ENCODE measurements around the gene ADK.
"Not testable (repeated sequence)": the region's sequence is repeated elsewhere in the genome, so short reads cannot be mapped to it uniquely, and the experiment has no call there.

The ADK gene

DNA sequence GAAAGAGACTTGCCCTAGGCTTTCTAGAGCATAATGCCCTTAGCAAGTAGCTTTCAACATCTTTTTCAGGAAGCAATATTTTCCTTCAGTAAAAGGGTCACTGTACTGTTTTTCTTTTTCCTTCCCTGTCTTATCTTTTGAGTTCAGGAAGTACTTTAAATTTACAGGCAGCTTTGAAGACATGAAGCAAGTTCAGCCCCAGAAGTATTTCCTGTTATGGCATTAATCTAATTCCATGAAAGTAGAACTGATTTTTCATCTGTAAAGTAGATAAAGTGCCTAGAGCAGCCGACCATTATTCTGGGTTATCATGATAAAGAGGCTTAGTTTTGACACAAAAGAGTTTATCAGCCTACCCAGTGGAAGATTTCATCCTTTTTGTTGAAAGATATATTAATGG lies 288.2 kb downstream of the ADK start:
- Histone ChIP-seq H3K9me3 (ENCODE audit: control insufficient read depth in 2 of 2, low read length in 2 of 2) (no peaks in the 10 kb centered on the region), H3K36me3 (ENCODE audit: control insufficient read depth in 2 of 2, insufficient read depth in 2 of 2, low read length in 2 of 2) (no peaks in the 10 kb centered on the region), H3K27ac (ENCODE audit: low read depth in 2 of 2, low read length in 2 of 2) (no peak overlapping the region), H3K4me3 (ENCODE audit: low read length in 2 of 2) (no peak overlapping the region), H3K9ac (ENCODE audit: low read depth in 1 of 2, low read length in 2 of 2) (no peak overlapping the region), H3K27me3 (ENCODE audit: control insufficient read depth in 2 of 2, insufficient read depth in 2 of 2, low read length in 2 of 2) (no peaks in the 10 kb centered on the region), H3K4me1 (ENCODE audit: control insufficient read depth in 2 of 2, insufficient read depth in 2 of 2, low read length in 2 of 2) (no peaks in the 10 kb centered on the region)

DNA sequence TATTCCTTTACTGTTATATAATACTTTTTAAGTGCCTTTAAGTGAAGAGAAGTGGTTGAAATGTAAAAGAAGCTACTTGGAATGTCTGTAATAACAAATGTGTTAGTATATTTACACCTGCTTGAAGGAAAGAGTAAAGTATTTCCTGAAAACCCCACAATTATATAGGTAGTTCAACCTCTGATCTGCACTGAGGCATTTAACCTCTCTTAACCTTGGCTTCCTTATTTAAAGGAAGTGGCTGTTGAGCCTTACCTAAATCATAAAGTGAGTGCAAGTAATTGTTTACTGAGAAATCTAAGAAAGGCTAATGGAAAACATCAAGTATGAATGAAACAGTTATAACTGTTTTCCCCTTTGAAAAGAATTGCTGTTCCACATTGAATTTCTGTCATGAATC lies 294.5 kb downstream of the ADK start:
- Histone ChIP-seq H3K4me3 (ENCODE audit: low read length in 2 of 2) (no peak overlapping the region), H3K27ac (ENCODE audit: low read depth in 2 of 2, low read length in 2 of 2) (no peak overlapping the region), H3K9ac (ENCODE audit: low read depth in 1 of 2, low read length in 2 of 2) (no peak overlapping the region), H3K36me3 (ENCODE audit: control insufficient read depth in 2 of 2, insufficient read depth in 2 of 2, low read length in 2 of 2) (no peaks in the 10 kb centered on the region), H3K4me1 (ENCODE audit: control insufficient read depth in 2 of 2, insufficient read depth in 2 of 2, low read length in 2 of 2) (no peaks in the 10 kb centered on the region), H3K9me3 (ENCODE audit: control insufficient read depth in 2 of 2, low read length in 2 of 2) (no peaks in the 10 kb centered on the region), H3K27me3 (ENCODE audit: control insufficient read depth in 2 of 2, insufficient read depth in 2 of 2, low read length in 2 of 2) (no peaks in the 10 kb centered on the region)

DNA sequence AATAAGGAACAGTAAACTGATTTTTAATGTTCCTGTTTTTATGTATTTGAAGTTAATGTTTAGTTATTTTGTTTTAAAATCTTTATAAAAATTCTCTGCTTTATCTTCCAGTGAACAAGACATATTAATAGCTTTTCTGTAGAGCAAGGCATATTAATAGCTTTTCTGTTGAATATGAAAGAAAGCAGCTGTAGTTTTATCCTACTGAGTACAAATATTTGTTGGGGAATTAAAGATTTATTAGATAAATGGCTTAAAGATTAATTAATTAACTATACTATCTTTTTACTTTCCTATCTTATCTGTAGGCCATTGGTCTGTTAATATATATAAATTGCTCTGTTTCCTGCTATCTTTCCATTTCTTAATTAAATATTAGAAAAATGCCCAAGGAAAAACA lies 299.6 kb downstream of the ADK start:
- Histone ChIP-seq H3K27me3 (ENCODE audit: control insufficient read depth in 2 of 2, insufficient read depth in 2 of 2, low read length in 2 of 2) (no peaks in the 10 kb centered on the region), H3K27ac (ENCODE audit: low read depth in 2 of 2, low read length in 2 of 2) (no peak overlapping the region), H3K4me3 (ENCODE audit: low read length in 2 of 2) (no peak overlapping the region), H3K4me1 (ENCODE audit: control insufficient read depth in 2 of 2, insufficient read depth in 2 of 2, low read length in 2 of 2) (no peaks in the 10 kb centered on the region), H3K36me3 (ENCODE audit: control insufficient read depth in 2 of 2, insufficient read depth in 2 of 2, low read length in 2 of 2) (no peaks in the 10 kb centered on the region), H3K9me3 (ENCODE audit: control insufficient read depth in 2 of 2, low read length in 2 of 2) (no peaks in the 10 kb centered on the region), H3K9ac (ENCODE audit: low read depth in 1 of 2, low read length in 2 of 2) (no peak overlapping the region)

DNA sequence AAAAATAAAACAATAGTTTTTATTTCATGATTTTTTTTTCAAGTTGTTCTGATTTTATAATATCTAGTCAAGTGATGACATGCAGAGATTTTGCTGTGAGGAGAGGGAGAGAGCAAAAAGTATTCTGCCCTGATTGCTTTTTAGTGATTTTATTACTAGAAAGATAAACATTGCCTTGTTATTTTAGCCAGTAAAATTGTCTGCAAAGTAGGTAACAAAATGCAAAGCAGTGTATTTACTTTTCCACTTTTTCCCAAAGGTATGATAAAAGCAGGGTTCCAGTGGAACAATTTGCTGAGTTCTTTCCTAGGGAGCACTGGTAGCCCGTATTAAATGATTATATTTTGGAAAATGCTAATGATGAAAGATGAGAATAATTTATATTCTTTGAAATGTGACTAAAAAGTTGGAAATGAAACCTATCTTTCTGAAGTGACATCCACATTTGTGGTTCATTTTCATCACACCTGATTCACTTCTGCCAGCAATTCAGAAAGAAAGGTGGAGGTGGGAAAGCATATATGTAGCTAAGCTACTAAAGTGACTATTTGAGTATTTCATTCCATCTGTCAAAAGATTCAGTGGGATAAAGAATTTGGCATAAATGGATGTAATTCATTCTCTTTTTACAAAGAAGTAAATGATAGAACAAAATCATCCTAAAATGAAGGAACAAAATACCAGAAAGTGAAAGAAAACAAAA lies 300.3 kb downstream of the ADK start:
- Histone ChIP-seq H3K4me1 (ENCODE audit: control insufficient read depth in 2 of 2, insufficient read depth in 2 of 2, low read length in 2 of 2) (no peaks in the 10 kb centered on the region), H3K36me3 (ENCODE audit: control insufficient read depth in 2 of 2, insufficient read depth in 2 of 2, low read length in 2 of 2) (no peaks in the 10 kb centered on the region), H3K4me3 (ENCODE audit: low read length in 2 of 2) (no peak overlapping the region), H3K9ac (ENCODE audit: low read depth in 1 of 2, low read length in 2 of 2) (no peak overlapping the region), H3K9me3 (ENCODE audit: control insufficient read depth in 2 of 2, low read length in 2 of 2) (no peaks in the 10 kb centered on the region), H3K27ac (ENCODE audit: low read depth in 2 of 2, low read length in 2 of 2) (no peak overlapping the region), H3K27me3 (ENCODE audit: control insufficient read depth in 2 of 2, insufficient read depth in 2 of 2, low read length in 2 of 2) (no peaks in the 10 kb centered on the region)

DNA sequence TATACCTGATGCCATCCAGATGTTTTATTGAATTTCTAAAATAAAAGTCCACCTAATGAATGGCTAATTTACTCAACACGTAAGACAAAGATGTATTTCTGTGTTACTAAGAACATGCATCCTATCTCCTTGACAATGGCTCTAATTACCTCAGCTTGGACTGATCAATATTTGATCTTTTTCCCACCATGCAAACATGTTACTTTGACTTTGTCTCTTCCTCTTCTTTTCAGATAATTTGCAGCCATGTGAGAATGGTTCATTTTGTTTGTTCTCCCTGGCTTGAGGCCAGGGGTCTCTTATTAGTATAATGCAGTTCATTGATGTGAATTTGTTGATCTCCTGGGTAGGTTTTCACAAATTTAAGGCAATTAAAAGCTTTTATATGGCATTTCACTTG lies 302.1 kb downstream of the ADK start:
- no peak overlapping the region for H3K27ac ChIP-seq (ENCODE audit: low read depth in 2 of 2, low read length in 2 of 2)
- H3K4me3 ChIP-seq (ENCODE audit: low read length in 2 of 2): no peak overlapping the region
- no peaks in the 10 kb centered on the region for H3K4me1 ChIP-seq (ENCODE audit: control insufficient read depth in 2 of 2, insufficient read depth in 2 of 2, low read length in 2 of 2)
- no peaks in the 10 kb centered on the region for H3K9me3 ChIP-seq (ENCODE audit: control insufficient read depth in 2 of 2, low read length in 2 of 2)
- no peaks in the 10 kb centered on the region for H3K27me3 ChIP-seq (ENCODE audit: control insufficient read depth in 2 of 2, insufficient read depth in 2 of 2, low read length in 2 of 2)
- no peak overlapping the region for H3K9ac ChIP-seq (ENCODE audit: low read depth in 1 of 2, low read length in 2 of 2)
- H3K36me3 ChIP-seq (ENCODE audit: control insufficient read depth in 2 of 2, insufficient read depth in 2 of 2, low read length in 2 of 2): no peaks in the 10 kb centered on the region

DNA sequence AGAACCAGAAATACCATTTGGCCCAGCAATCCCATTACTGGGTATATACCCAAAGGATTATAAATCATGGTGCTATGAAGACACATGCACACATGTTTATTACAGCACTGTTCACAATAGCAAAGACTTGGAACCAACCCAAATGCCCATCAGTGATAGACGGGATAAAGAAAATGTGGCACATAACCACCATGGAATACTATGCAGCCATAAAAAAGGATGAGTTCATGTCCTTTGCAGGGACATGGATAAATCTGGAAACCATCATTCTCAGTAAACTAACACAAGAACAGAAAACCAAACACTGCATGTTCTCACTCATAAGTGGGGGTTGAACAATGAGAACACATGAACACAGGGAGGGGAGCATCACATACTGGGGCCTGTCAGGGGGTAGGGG lies 306.5 kb downstream of the ADK start:
- not testable (repeated sequence) for H3K4me3 ChIP-seq (ENCODE audit: low read length in 2 of 2); H3K27ac ChIP-seq (ENCODE audit: low read depth in 2 of 2, low read length in 2 of 2); H3K9ac ChIP-seq (ENCODE audit: low read depth in 1 of 2, low read length in 2 of 2); H3K27me3 ChIP-seq (ENCODE audit: control insufficient read depth in 2 of 2, insufficient read depth in 2 of 2, low read length in 2 of 2); H3K36me3 ChIP-seq (ENCODE audit: control insufficient read depth in 2 of 2, insufficient read depth in 2 of 2, low read length in 2 of 2); H3K9me3 ChIP-seq (ENCODE audit: control insufficient read depth in 2 of 2, low read length in 2 of 2); H3K4me1 ChIP-seq (ENCODE audit: control insufficient read depth in 2 of 2, insufficient read depth in 2 of 2, low read length in 2 of 2)

DNA sequence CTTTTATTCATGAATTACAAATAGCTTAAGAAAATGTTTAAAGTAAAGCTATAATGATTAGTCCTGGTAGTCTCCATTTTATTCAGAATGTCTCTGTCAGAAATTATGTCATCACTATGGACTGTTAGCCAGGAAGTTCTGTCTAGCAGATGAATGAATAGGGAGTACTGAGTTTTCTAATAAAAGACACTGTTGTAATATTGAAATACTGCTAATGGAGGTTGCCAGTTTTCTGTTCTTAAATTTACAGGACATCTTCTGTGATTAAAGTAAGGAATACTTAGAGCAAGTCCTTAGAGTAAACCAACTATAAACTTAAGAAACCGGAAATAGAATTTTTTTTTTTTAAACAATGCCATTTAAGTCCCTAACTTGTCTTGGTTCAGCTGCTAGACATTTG lies 309.8 kb downstream of the ADK start:
- Histone ChIP-seq H3K9ac (ENCODE audit: low read depth in 1 of 2, low read length in 2 of 2) (no peak overlapping the region), H3K36me3 (ENCODE audit: control insufficient read depth in 2 of 2, insufficient read depth in 2 of 2, low read length in 2 of 2) (no peaks in the 10 kb centered on the region), H3K4me1 (ENCODE audit: control insufficient read depth in 2 of 2, insufficient read depth in 2 of 2, low read length in 2 of 2) (no peaks in the 10 kb centered on the region), H3K27me3 (ENCODE audit: control insufficient read depth in 2 of 2, insufficient read depth in 2 of 2, low read length in 2 of 2) (no peaks in the 10 kb centered on the region), H3K27ac (ENCODE audit: low read depth in 2 of 2, low read length in 2 of 2) (no peak overlapping the region), H3K9me3 (ENCODE audit: control insufficient read depth in 2 of 2, low read length in 2 of 2) (no peaks in the 10 kb centered on the region), H3K4me3 (ENCODE audit: low read length in 2 of 2) (no peak overlapping the region)

DNA sequence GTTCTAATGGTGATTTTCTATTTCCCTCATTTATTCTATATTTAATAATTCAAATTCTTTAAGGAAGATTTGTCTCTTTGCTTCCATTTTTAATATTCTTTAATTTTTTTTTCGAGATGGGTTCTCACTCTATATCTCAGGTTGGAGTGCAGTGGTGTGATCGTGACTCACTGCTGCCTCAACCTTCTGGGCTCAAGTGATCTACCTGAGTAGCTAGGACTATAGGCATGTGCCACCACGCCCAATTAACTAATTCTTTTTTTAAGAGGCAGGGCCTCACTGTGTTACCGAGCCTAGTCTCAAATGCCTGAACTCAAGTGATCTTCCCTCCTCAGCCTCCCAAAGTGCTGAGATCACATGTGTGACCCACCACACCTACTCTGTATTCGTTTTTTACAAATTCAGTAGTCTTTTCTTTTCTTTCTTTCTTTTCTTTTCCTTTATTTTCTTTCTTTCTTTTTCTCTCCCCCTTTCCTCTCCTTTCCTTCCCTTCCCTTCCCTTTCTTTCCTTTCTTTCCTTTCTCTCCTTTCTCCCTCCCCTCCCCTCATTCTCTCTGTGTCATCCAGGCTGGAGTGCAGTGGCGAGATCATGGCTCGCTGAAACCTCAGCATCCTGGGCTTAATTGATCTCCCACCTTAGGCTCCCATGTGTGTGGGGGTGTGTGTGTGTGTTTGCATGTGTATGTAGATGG lies 323.1 kb downstream of the ADK start:
- Histone ChIP-seq H3K27ac (ENCODE audit: low read depth in 2 of 2, low read length in 2 of 2) (no peak overlapping the region), H3K4me3 (ENCODE audit: low read length in 2 of 2) (no peak overlapping the region), H3K9ac (ENCODE audit: low read depth in 1 of 2, low read length in 2 of 2) (no peak overlapping the region), H3K9me3 (ENCODE audit: control insufficient read depth in 2 of 2, low read length in 2 of 2) (no peaks in the 10 kb centered on the region), H3K4me1 (ENCODE audit: control insufficient read depth in 2 of 2, insufficient read depth in 2 of 2, low read length in 2 of 2) (no peaks in the 10 kb centered on the region), H3K36me3 (ENCODE audit: control insufficient read depth in 2 of 2, insufficient read depth in 2 of 2, low read length in 2 of 2) (no peaks in the 10 kb centered on the region), H3K27me3 (ENCODE audit: control insufficient read depth in 2 of 2, insufficient read depth in 2 of 2, low read length in 2 of 2) (no peaks in the 10 kb centered on the region)

DNA sequence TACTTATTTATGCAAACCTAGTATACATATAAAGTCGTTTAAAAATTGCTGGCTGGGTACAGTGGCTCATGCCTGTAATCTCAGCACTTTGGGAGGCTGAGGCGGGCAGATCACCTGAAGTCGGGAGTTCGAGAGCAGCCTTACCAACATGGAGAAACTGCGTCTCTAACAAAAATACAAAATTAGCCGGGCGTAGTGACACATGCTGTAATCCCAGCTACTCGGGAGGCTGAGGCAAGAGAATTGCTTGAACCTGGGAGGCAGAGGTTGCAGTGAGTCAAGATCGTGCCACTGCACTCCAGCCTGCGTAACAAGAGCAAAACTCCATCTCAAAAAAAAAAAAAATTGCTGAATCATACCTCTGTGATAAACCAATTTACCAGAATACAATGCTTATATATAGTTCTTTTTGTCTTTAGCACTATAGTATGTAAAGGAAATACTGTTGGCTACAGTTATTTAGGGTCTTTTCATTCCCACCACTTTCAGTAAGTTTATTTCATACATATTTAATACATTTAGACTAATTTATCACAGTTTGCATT lies 325.2 kb downstream of the ADK start:
- H3K4me1 ChIP-seq (ENCODE audit: control insufficient read depth in 2 of 2, insufficient read depth in 2 of 2, low read length in 2 of 2): not testable (repeated sequence)

DNA sequence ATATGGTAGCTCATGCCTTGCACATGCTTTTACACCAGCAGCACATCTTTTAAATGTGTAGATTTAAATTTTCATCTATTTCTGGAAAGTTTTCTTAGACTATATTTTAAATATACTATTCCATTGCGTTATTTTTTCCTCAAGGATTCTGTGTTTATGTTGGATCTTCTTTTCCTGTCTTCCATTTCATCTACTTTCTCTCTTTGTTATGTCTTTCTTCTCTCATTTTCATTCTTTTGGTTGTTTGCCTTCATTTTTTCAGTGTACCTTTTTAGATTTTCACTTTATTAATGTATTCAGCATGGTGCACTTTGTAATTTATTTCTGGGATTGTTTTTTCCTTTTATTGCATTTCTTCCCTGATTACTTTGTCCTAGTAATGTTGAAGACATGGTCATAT lies 329.8 kb downstream of the ADK start:
- H3K4me3 ChIP-seq (ENCODE audit: low read length in 2 of 2): no peak overlapping the region
- no peak overlapping the region for H3K9ac ChIP-seq (ENCODE audit: low read depth in 1 of 2, low read length in 2 of 2)
- no peaks in the 10 kb centered on the region for H3K36me3 ChIP-seq (ENCODE audit: control insufficient read depth in 2 of 2, insufficient read depth in 2 of 2, low read length in 2 of 2)
- no peak overlapping the region for H3K27ac ChIP-seq (ENCODE audit: low read depth in 2 of 2, low read length in 2 of 2)
- no peaks in the 10 kb centered on the region for H3K27me3 ChIP-seq (ENCODE audit: control insufficient read depth in 2 of 2, insufficient read depth in 2 of 2, low read length in 2 of 2)
- H3K9me3 ChIP-seq (ENCODE audit: control insufficient read depth in 2 of 2, low read length in 2 of 2): no peaks in the 10 kb centered on the region
- H3K4me1 ChIP-seq (ENCODE audit: control insufficient read depth in 2 of 2, insufficient read depth in 2 of 2, low read length in 2 of 2): no peaks in the 10 kb centered on the region

More for the DNA sequence above, 325.2 kb downstream of the ADK start:
- not testable (repeated sequence) for H3K9ac ChIP-seq (ENCODE audit: low read depth in 1 of 2, low read length in 2 of 2); H3K4me3 ChIP-seq (ENCODE audit: low read length in 2 of 2); H3K27me3 ChIP-seq (ENCODE audit: control insufficient read depth in 2 of 2, insufficient read depth in 2 of 2, low read length in 2 of 2); H3K36me3 ChIP-seq (ENCODE audit: control insufficient read depth in 2 of 2, insufficient read depth in 2 of 2, low read length in 2 of 2); H3K9me3 ChIP-seq (ENCODE audit: control insufficient read depth in 2 of 2, low read length in 2 of 2); H3K27ac ChIP-seq (ENCODE audit: low read depth in 2 of 2, low read length in 2 of 2)

Measured in mucosa of rectum (tissue), 2 donors.